A673 (cell line): ENCODE results near the gene LRRC37A2.
"Not testable (repeated sequence)": the region's sequence is repeated elsewhere in the genome, so short reads cannot be mapped to it uniquely, and the experiment has no call there.

Source experiments
- EZH2 ChIP-seq: fragments of 200-600 bp; sonication (generic); IDR thresholded peaks from 2 replicates; pipeline ENCODE4 v1.6.1; 2017; ENCODE audit warnings: borderline replicate concordance, low read depth, mild to moderate bottlenecking, mixed read lengths, antibody characterized with exemption, low read length; ENCODE audit not compliant: poor library complexity, severe bottlenecking
- TF ChIP-seq, protein P1 (sequence below): fragments of 300-800, 200-600 bp; sonication (generic); conservative IDR thresholded peaks from 2 replicates; pipeline ENCODE4 v1.5.1; 2017; ENCODE audit warnings: low read depth, mild to moderate bottlenecking, antibody characterized with exemption, low read length, moderate library complexity, mixed read lengths

DNA sequence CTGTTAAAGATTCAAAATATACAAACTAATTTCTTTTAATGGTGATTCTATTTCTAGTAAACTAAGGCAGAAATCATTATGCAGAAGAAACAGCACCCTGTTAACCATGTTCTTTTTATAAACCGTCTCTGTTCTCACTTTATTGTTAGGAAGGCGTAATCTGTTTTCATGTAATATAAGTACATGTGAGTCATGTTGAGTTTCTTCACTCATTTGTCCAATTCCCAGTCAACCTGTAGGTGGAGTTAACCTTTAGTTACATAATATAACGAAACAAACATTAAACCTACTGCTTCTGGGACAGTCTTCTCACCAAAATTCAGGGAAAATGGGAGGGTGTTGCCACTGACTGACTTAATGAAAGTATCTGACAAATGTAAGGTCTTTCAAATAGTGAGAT lies 37.8 kb upstream of the LRRC37A2 start:
- TF ChIP-seq, protein P1, sequence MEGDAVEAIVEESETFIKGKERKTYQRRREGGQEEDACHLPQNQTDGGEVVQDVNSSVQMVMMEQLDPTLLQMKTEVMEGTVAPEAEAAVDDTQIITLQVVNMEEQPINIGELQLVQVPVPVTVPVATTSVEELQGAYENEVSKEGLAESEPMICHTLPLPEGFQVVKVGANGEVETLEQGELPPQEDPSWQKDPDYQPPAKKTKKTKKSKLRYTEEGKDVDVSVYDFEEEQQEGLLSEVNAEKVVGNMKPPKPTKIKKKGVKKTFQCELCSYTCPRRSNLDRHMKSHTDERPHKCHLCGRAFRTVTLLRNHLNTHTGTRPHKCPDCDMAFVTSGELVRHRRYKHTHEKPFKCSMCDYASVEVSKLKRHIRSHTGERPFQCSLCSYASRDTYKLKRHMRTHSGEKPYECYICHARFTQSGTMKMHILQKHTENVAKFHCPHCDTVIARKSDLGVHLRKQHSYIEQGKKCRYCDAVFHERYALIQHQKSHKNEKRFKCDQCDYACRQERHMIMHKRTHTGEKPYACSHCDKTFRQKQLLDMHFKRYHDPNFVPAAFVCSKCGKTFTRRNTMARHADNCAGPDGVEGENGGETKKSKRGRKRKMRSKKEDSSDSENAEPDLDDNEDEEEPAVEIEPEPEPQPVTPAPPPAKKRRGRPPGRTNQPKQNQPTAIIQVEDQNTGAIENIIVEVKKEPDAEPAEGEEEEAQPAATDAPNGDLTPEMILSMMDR = not testable (repeated sequence)
- TF ChIP-seq EZH2 = not testable (repeated sequence)
